ENCODE results near the gene HNRNPU. TPM values are rescaled to one million over a fixed set of nuclear protein-coding genes. Genes with fewer than 3 reads are reported as not detected.
A peak's percentile ranks its signal among the peaks of the same experiment; 100 is the strongest.

Gene HNRNPU
- polyA plus RNA-seq, 1 of the 3 experiments (the other 2 are of a cell fraction), result 164 TPM

GRCh38 chr1:244830639-244831038 lies 33.7 kb downstream of the HNRNPU start:
- no peak overlapping the region for H3K27ac ChIP-seq (ENCODE audit: low read depth in 2 of 2, low read length in 1 of 2)

GRCh38 chr1:244826712-244827111 lies 37.6 kb downstream of the HNRNPU start:
- CTCF ChIA-PET, result no interaction called here
- TF ChIP-seq MEF2A (IDR thresholded peaks at IDR 0.05; ENCODE audit: borderline replicate concordance, low read depth) (no peak), JUND (IDR thresholded peaks at IDR 0.05) (no peak), RXRA (IDR thresholded peaks at IDR 0.05; ENCODE audit: borderline replicate concordance, low read depth) (no peak), ZBTB33 (IDR thresholded peaks at IDR 0.05; ENCODE audit: borderline replicate concordance, low read depth) (no peak), USF1 (IDR thresholded peaks at IDR 0.05; ENCODE audit: borderline replicate concordance, low read depth) (no peak), USF2 (IDR thresholded peaks at IDR 0.05; ENCODE audit: borderline replicate concordance, low read depth, low read length) (no peak), EZH2phosphoT487 (IDR thresholded peaks at IDR 0.05; ENCODE audit: borderline replicate concordance, low read depth) (no peak), TEAD4 (IDR thresholded peaks at IDR 0.05; ENCODE audit: borderline replicate concordance, insufficient read depth) (no peak), IRF3 (IDR thresholded peaks at IDR 0.05; ENCODE audit: low read depth, low read length) (no peak), NFIC (IDR thresholded peaks at IDR 0.05; ENCODE audit: borderline replicate concordance) (no peak), CHD2 (IDR thresholded peaks at IDR 0.05; ENCODE audit: low read length, partially characterized antibody) (no peak), TCF12 (IDR thresholded peaks at IDR 0.05) (no peak), GATA2 (CRISPR knock-in tag; IDR thresholded peaks at IDR 0.05) (no peak), PBX3 (IDR thresholded peaks at IDR 0.05) (no peak), SIN3A (IDR thresholded peaks at IDR 0.05; ENCODE audit: borderline replicate concordance, low read depth, low read length) (no peak)

More at GRCh38 chr1:244830639-244831038, 33.7 kb downstream of the HNRNPU start:
- H3K9me3 ChIP-seq, result no peaks in the 10 kb centered on the region
- H3F3A ChIP-seq (replicated peaks; ENCODE audit: insufficient read depth), result peaks cover 24% of the 10 kb centered on the region
- CTCF ChIA-PET, result interaction anchor here (0.6 to 1.5 kb wide), 6 partner anchors 16 to 1040 kb away, joined by 3 to 4 read pairs (median 3); partner anchors contain the start of gene HNRNPU
- H4K20me1 ChIP-seq (ENCODE audit: insufficient read depth), result no peaks in the 10 kb centered on the region
- TF ChIP-seq NRF1 (IDR thresholded peaks at IDR 0.05; ENCODE audit: low read depth, low read length) (no peak), FOXM1 (IDR thresholded peaks at IDR 0.05; ENCODE audit: low read depth) (no peak), TCF12 (IDR thresholded peaks at IDR 0.05) (no peak), IRF3 (IDR thresholded peaks at IDR 0.05; ENCODE audit: low read depth, low read length) (no peak), FOXJ3 (CRISPR knock-in tag; IDR thresholded peaks at IDR 0.05) (no peak), RCOR1 (IDR thresholded peaks at IDR 0.05; ENCODE audit: low read length) (no peak), MEF2A (IDR thresholded peaks at IDR 0.05; ENCODE audit: borderline replicate concordance, low read depth) (no peak), JUND (IDR thresholded peaks at IDR 0.05) (no peak)
- H3K4me1 ChIP-seq (ENCODE audit: control insufficient read depth in 1 of 2, insufficient read depth in 2 of 2, low read depth in 1 of 2, low read length in 1 of 2), result peaks cover 0 to 3% of the 10 kb centered on the region in 2 experiments; a peak in 1 of 4 replicates
- H3K36me3 ChIP-seq (replicated peaks in 1 of 2; ENCODE audit: control insufficient read depth in 1 of 2, insufficient read depth in 2 of 2, low read length in 1 of 2), result no peaks in the 10 kb centered on the region
- WGBS (ENCODE audit: low lambda C conversion rate), result 71% methylated on average over 3 of the region's 3 CpGs
- H3K79me2 ChIP-seq (ENCODE audit: insufficient read depth), result peaks cover under 1% of the 10 kb centered on the region; the same call in 1 of the 2 replicates
- H3K9me2 ChIP-seq, result no peaks in the 10 kb centered on the region
- H3K27me3 ChIP-seq (ENCODE audit: insufficient read depth), result no peaks in the 10 kb centered on the region
- POLR2A ChIA-PET, result interaction anchor here (0.8 kb wide), 1 partner anchor 140 kb away, joined by 3 read pairs; no protein-coding TSS in a partner anchor
- no peak overlapping the region for H3K4me3 ChIP-seq (ENCODE audit: low read depth in 2 of 2, low read length in 1 of 2)
- H3K9ac ChIP-seq, result no peak overlapping the region
- DNase-seq, result no peak
- H3K4me2 ChIP-seq, result no peak overlapping the region
- peak overlapping the region; percentile 12; the same call in 1 of the 2 replicates for H2AFZ ChIP-seq (ENCODE audit: low read depth)

More at GRCh38 chr1:244826712-244827111, 37.6 kb downstream of the HNRNPU start:
- Histone ChIP-seq H2AFZ (ENCODE audit: low read depth) (no peak overlapping the region), H3K4me3 (ENCODE audit: low read depth in 2 of 2, low read length in 1 of 2) (no peak overlapping the region), H3K4me1 (ENCODE audit: control insufficient read depth in 1 of 2, insufficient read depth in 2 of 2, low read depth in 1 of 2, low read length in 1 of 2) (no peaks in the 10 kb centered on the region), H3K4me2 (no peak overlapping the region), H4K20me1 (ENCODE audit: insufficient read depth) (no peaks in the 10 kb centered on the region), H3K9me3 (no peaks in the 10 kb centered on the region), H3F3A (replicated peaks; ENCODE audit: insufficient read depth) (no peaks in the 10 kb centered on the region), H3K27me3 (ENCODE audit: insufficient read depth) (no peaks in the 10 kb centered on the region), H3K79me2 (ENCODE audit: insufficient read depth) (no peaks in the 10 kb centered on the region), H3K9ac (no peak overlapping the region), H3K27ac (ENCODE audit: low read depth in 2 of 2, low read length in 1 of 2) (no peak overlapping the region), H3K9me2 (no peaks in the 10 kb centered on the region), H3K36me3 (replicated peaks in 1 of 2; ENCODE audit: control insufficient read depth in 1 of 2, insufficient read depth in 2 of 2, low read length in 1 of 2) (no peaks in the 10 kb centered on the region)
- POLR2A ChIA-PET, result no interaction called here
- 78% methylated on average over 4 of the region's 4 CpGs for WGBS (ENCODE audit: low lambda C conversion rate)
- no peak for DNase-seq

Measured in SK-N-SH (cell line).